ENCODE measurements around the gene MGRN1. TPM values are rescaled to one million over a fixed set of nuclear protein-coding genes. Genes with fewer than 3 reads are reported as not detected.
"Not testable (repeated sequence)": the region's sequence is repeated elsewhere in the genome, so short reads cannot be mapped to it uniquely, and the experiment has no call there.

Gene MGRN1
- total and polyA plus RNA-seq, 3 donors from 2014 or later: 34.7 to 91.1 (median 89.7) TPM

- TF ChIP-seq CTCF (IDR thresholded peaks at IDR 0.05): no peak
- no peak for TF ChIP-seq POLR2A (IDR thresholded peaks at IDR 0.05)
- peak; percentile 95 for DNase-seq
- Histone ChIP-seq H3K4me1 (peaks cover 7% of the 10 kb centered on the region), H3K4me3 (peak overlapping the region; percentile 84 to 98), H3K9me3 (no peaks in the 10 kb centered on the region), H3K27ac (peak overlapping the region; percentile 28 to 80), H3K36me3 (ENCODE audit: low read depth, missing control alignments) (no peaks in the 10 kb centered on the region), H3K27me3 (no peaks in the 10 kb centered on the region)
- 7% methylated on average over 36 to 38 of the region's 38 CpGs for WGBS, 2 donors
- intact Hi-C loops (cut with DNase I; ENCODE audit: low total_unique reads): no loop called here
Observed at GRCh38 chr16:4734730-4735535, 110.3 kb downstream of the MGRN1 start.

GRCh38 chr16:4736546-4736945 is 111.9 kb downstream of the MGRN1 start:
- TF ChIP-seq CTCF (IDR thresholded peaks at IDR 0.05) (no peak), POLR2A (IDR thresholded peaks at IDR 0.05) (no peak)
- intact Hi-C loops (cut with DNase I; ENCODE audit: low total_unique reads): no loop called here

GRCh38 chr16:4737545-4737944 is 112.9 kb downstream of the MGRN1 start:
- no peaks in the 10 kb centered on the region for H3K36me3 ChIP-seq (ENCODE audit: low read depth, missing control alignments)
- intact Hi-C loops (cut with DNase I; ENCODE audit: low total_unique reads): no loop called here
- 70 to 83% methylated on average over 10 to 15 of the region's 15 CpGs for WGBS, 2 donors

More at GRCh38 chr16:4736546-4736945, 111.9 kb downstream of the MGRN1 start:
- Histone ChIP-seq H3K4me3 (no peak overlapping the region), H3K27ac (no peak overlapping the region), H3K36me3 (ENCODE audit: low read depth, missing control alignments) (no peaks in the 10 kb centered on the region), H3K4me1 (peaks cover 7% of the 10 kb centered on the region), H3K27me3 (no peaks in the 10 kb centered on the region), H3K9me3 (no peaks in the 10 kb centered on the region)
- DNase-seq: no peak
- 86 to 87% methylated on average over 3 to 4 of the region's 4 CpGs for WGBS, 2 donors

GRCh38 chr16:4738370-4738769 is 113.7 kb downstream of the MGRN1 start:
- H3K27me3 ChIP-seq; H3K4me1 ChIP-seq; H3K36me3 ChIP-seq (ENCODE audit: low read depth, missing control alignments); H3K4me3 ChIP-seq; DNase-seq; H3K27ac ChIP-seq; H3K9me3 ChIP-seq; intact Hi-C loops (cut with DNase I; ENCODE audit: low total_unique reads): not testable (repeated sequence)
- WGBS, 2 donors: 75 to 86% methylated on average over 5 of the region's 5 CpGs

More at GRCh38 chr16:4737545-4737944, 112.9 kb downstream of the MGRN1 start:
- Histone ChIP-seq H3K4me3 (no peak overlapping the region), H3K9me3 (no peaks in the 10 kb centered on the region), H3K4me1 (peaks cover 7% of the 10 kb centered on the region), H3K27ac (no peak overlapping the region), H3K27me3 (no peaks in the 10 kb centered on the region)
- TF ChIP-seq CTCF (IDR thresholded peaks at IDR 0.05): no peak
- TF ChIP-seq POLR2A (IDR thresholded peaks at IDR 0.05): no peak
- no peak for DNase-seq

Small RNAs within 50 kb of the gene (microRNA-seq; reads per million reads assigned to microRNA genes)
- gene MIR6769A (ENCODE audit: borderline number of aligned reads in 2 of 2, borderline replicate concordance in 1 of 2): 0 to 0.70 reads per million in 2 donors

Small RNAs within 50 kb of the gene (small RNA-seq; reads per million reads assigned to genes)
- gene MIR6769A (0 reads per million in 2 donors), gene RN7SL850P (0 reads per million in 2 donors)

Other genes with a start within 250 kb of the MGRN1 start
- 100 to 1,000 TPM; 126 to 147 TPM for gene CORO7, start 208.2 kb upstream of the MGRN1 start, total RNA-seq
- 71.5 TPM for gene CORO7, start 208.2 kb upstream of the MGRN1 start, polyA plus RNA-seq (ENCODE audit: insufficient read depth, low read depth, low replicate concordance)
- 10 to 100 TPM; 80.2 to 88.3 TPM for gene DNAJA3, start 199.0 kb upstream of the MGRN1 start, total RNA-seq
- 56.0 TPM for gene DNAJA3, start 199.0 kb upstream of the MGRN1 start, polyA plus RNA-seq (ENCODE audit: insufficient read depth, low read depth, low replicate concordance)
- gene NMRAL1, start 150.2 kb upstream of the MGRN1 start, total RNA-seq: 10 to 100 TPM; 24.3 to 31.7 TPM
- gene NMRAL1, start 150.2 kb upstream of the MGRN1 start, polyA plus RNA-seq (ENCODE audit: insufficient read depth, low read depth, low replicate concordance): 27.7 TPM
- 10 to 100 TPM; 67.3 to 92.0 TPM for gene HMOX2, start 148.4 kb upstream of the MGRN1 start, total RNA-seq
- gene HMOX2, start 148.4 kb upstream of the MGRN1 start, polyA plus RNA-seq (ENCODE audit: insufficient read depth, low read depth, low replicate concordance): 216 TPM
- 10 to 100 TPM; 32.0 to 34.0 TPM for gene CDIP1, start 86.1 kb upstream of the MGRN1 start, total RNA-seq
- 34.7 TPM for gene CDIP1, start 86.1 kb upstream of the MGRN1 start, polyA plus RNA-seq (ENCODE audit: insufficient read depth, low read depth, low replicate concordance)
- 10 to 100 TPM; 10.3 to 15.1 TPM for gene C16orf96, start 68.5 kb upstream of the MGRN1 start, total RNA-seq
- gene C16orf96, start 68.5 kb upstream of the MGRN1 start, polyA plus RNA-seq (ENCODE audit: insufficient read depth, low read depth, low replicate concordance): 19.8 TPM
- gene UBALD1, start 9.9 kb upstream of the MGRN1 start, total RNA-seq: 10 to 100 TPM; 15.9 to 25.0 TPM
- 33.3 TPM for gene UBALD1, start 9.9 kb upstream of the MGRN1 start, polyA plus RNA-seq (ENCODE audit: insufficient read depth, low read depth, low replicate concordance)
- gene NUDT16L1, start 68.7 kb downstream of the MGRN1 start, total RNA-seq: 10 to 100 TPM; 33.6 to 48.6 TPM
- gene NUDT16L1, start 68.7 kb downstream of the MGRN1 start, polyA plus RNA-seq (ENCODE audit: insufficient read depth, low read depth, low replicate concordance): 34.3 TPM
- gene ANKS3, start 109.4 kb downstream of the MGRN1 start, total RNA-seq: 10 to 100 TPM; 40.4 to 40.6 TPM
- 18.6 TPM for gene ANKS3, start 109.4 kb downstream of the MGRN1 start, polyA plus RNA-seq (ENCODE audit: insufficient read depth, low read depth, low replicate concordance)
- gene DNAAF8, start 109.7 kb downstream of the MGRN1 start, total RNA-seq: 10 to 100 TPM; 61.6 to 70.0 TPM
- gene DNAAF8, start 109.7 kb downstream of the MGRN1 start, polyA plus RNA-seq (ENCODE audit: insufficient read depth, low read depth, low replicate concordance): 238 TPM
- gene ZNF500, start 142.3 kb downstream of the MGRN1 start, total RNA-seq: 10 to 100 TPM; 24.3 to 24.9 TPM
- 12.5 TPM for gene ZNF500, start 142.3 kb downstream of the MGRN1 start, polyA plus RNA-seq (ENCODE audit: insufficient read depth, low read depth, low replicate concordance)
- 10 to 100 TPM; 61.0 to 68.1 TPM for gene SEPTIN12, start 163.5 kb downstream of the MGRN1 start, total RNA-seq
- 310 TPM for gene SEPTIN12, start 163.5 kb downstream of the MGRN1 start, polyA plus RNA-seq (ENCODE audit: insufficient read depth, low read depth, low replicate concordance)
- gene SMIM22, start 170.5 kb downstream of the MGRN1 start, total RNA-seq: 1 to 10 TPM; 6.1 to 9.8 TPM
- gene SMIM22, start 170.5 kb downstream of the MGRN1 start, polyA plus RNA-seq (ENCODE audit: insufficient read depth, low read depth, low replicate concordance): 41.3 TPM
- gene ROGDI, start 177.8 kb downstream of the MGRN1 start, total RNA-seq: 10 to 100 TPM; 30.0 to 37.0 TPM
- 27.3 TPM for gene ROGDI, start 177.8 kb downstream of the MGRN1 start, polyA plus RNA-seq (ENCODE audit: insufficient read depth, low read depth, low replicate concordance)
- gene GLYR1, start 222.5 kb downstream of the MGRN1 start, total RNA-seq: 10 to 100 TPM; 70.5 to 83.5 TPM
- 66.6 TPM for gene GLYR1, start 222.5 kb downstream of the MGRN1 start, polyA plus RNA-seq (ENCODE audit: insufficient read depth, low read depth, low replicate concordance)
- 100 to 1,000 TPM in 1 of 2 donors, 10 to 100 TPM in 1; 88.1 to 115 TPM for gene UBN1, start 222.7 kb downstream of the MGRN1 start, total RNA-seq
- gene UBN1, start 222.7 kb downstream of the MGRN1 start, polyA plus RNA-seq (ENCODE audit: insufficient read depth, low read depth, low replicate concordance): 98.2 TPM

All from testis (tissue), 3 donors.